NCI-H1436 (cell line): ENCODE measurements around the gene FHIT.

Source experiments
- DNase-seq: peaks from one replicate; lab custom pipeline; 2025; lab: John Stamatoyannopoulos, UW

The FHIT gene

GRCh38 chr3:59877263-59878037 lies 1373.8 kb downstream of the FHIT start:
- DNase-seq, result no peak

GRCh38 chr3:59876533-59877062 lies 1374.7 kb downstream of the FHIT start:
- no peak for DNase-seq

GRCh38 chr3:59873576-59874230 lies 1377.5 kb downstream of the FHIT start:
- no peak for DNase-seq

- no peak for DNase-seq
These were observed 1379.1 kb downstream of the FHIT start for GRCh38 chr3:59872128-59872527.

- no peak for DNase-seq
These were observed 1383.9 kb downstream of the FHIT start for GRCh38 chr3:59867185-59868002.

GRCh38 chr3:59866076-59866475 lies 1385.2 kb downstream of the FHIT start:
- DNase-seq, result no peak

GRCh38 chr3:59865351-59865750 lies 1385.9 kb downstream of the FHIT start:
- DNase-seq, result no peak

GRCh38 chr3:59862686-59863085 lies 1388.6 kb downstream of the FHIT start:
- no peak for DNase-seq

GRCh38 chr3:59857589-59858346 lies 1393.5 kb downstream of the FHIT start:
- peak; percentile 53 for DNase-seq

- no peak for DNase-seq
These were observed 1394.3 kb downstream of the FHIT start for GRCh38 chr3:59856934-59857460.

GRCh38 chr3:59854061-59854709 lies 1397.1 kb downstream of the FHIT start:
- DNase-seq, result no peak

GRCh38 chr3:59850417-59850816 lies 1400.8 kb downstream of the FHIT start:
- DNase-seq, result no peak

- no peak for DNase-seq
These were observed 1405.9 kb downstream of the FHIT start for GRCh38 chr3:59845386-59845785.

- no peak for DNase-seq
These were observed 1407.4 kb downstream of the FHIT start for GRCh38 chr3:59843821-59844220.

GRCh38 chr3:59839810-59840515 lies 1411.3 kb downstream of the FHIT start:
- no peak for DNase-seq

- DNase-seq, result no peak
These were observed 1412.0 kb downstream of the FHIT start for GRCh38 chr3:59839283-59839682.

GRCh38 chr3:59836531-59836930 lies 1414.7 kb downstream of the FHIT start:
- no peak for DNase-seq

- DNase-seq, result no peak
These were observed 1418.5 kb downstream of the FHIT start for GRCh38 chr3:59832702-59833101.

GRCh38 chr3:59832241-59832640 lies 1419.0 kb downstream of the FHIT start:
- no peak for DNase-seq

GRCh38 chr3:59831394-59831793 lies 1419.9 kb downstream of the FHIT start:
- no peak for DNase-seq
